Heart left ventricle (tissue), 13 donors: Measurements from ENCODE around the gene ASIC2.

Experiments
- POLR2A ChIP-seq, 2 donors: fragments of 450-650 bp; IDR thresholded peaks; one replicate each; pipeline ENCODE4 v1.6.1; 2017; ENCODE audit warnings: antibody characterized with exemption in 2 of 2, mild to moderate bottlenecking in 2 of 2, moderate library complexity in 2 of 2
- TF ChIP-seq, protein P1 (sequence below), 12 donors: fragments of 200-600 bp; sonication (generic) in 4 of 12; IDR thresholded peaks; one replicate each; pipeline versions ENCODE4 v1.5.0 to v1.8.0; 2018 to 2022; ENCODE audit warnings: antibody characterized with exemption in 12 of 12, mild to moderate bottlenecking in 5 of 12
- donor health status: ischemic (EF 13 %, LVEDD 7.1; RV severe dilation, severe dysfunction).
- donor health status: DM: no; HTN: yes; CAD: no.
- donor health status: DM: no; HTN: no; CAD: no.
- donor health status: ischemic (EF 25% LVEDD 6.9; RV normal size, moderate dysfunction).
- donor health status: ischemic (EF 25% LVEDD 5.7; RV mildly dilated, moderate dysfunction).
- donor health status: ischemic (EF 35%, LVEDD 5.7; RV mildly dilated, moderate dysfunction).
- donor health status: nonischemic (EF 11% LVEDD 7.7; RV severe dilation, severe dysfunction).
- donor health status: DM: yes; HTN: yes; CAD: no.
- donor health status: PGD.
- donor health status: ischemic (EF 29% LVEDD 5.4; RV normal size, mild dysfunction).
- donor health status: nonischemic (EF 23%, LVEDD 6.1; RV moderate dilation, normal function).

DNA sequence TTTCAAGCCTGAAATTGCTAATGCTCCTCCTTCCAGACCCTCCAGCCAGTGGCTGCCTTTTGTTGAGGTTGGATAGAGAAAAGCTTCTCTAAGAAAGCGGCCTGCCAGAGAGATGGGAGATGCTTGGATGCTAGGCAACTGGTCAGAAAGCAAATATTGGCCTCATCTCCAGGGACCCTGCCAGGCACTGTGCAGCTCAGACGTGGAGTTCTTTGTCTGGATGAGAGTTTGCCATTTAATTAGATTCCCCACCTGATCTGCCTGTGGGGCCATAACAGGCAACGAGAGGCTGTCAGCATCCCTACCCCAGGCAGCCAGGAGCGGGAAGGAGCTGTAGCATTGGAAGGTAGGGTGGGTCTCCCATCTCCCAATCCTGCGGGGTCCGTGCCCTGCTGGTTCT, 52.7 kb downstream of the ASIC2 start:
- TF ChIP-seq, protein P1, sequence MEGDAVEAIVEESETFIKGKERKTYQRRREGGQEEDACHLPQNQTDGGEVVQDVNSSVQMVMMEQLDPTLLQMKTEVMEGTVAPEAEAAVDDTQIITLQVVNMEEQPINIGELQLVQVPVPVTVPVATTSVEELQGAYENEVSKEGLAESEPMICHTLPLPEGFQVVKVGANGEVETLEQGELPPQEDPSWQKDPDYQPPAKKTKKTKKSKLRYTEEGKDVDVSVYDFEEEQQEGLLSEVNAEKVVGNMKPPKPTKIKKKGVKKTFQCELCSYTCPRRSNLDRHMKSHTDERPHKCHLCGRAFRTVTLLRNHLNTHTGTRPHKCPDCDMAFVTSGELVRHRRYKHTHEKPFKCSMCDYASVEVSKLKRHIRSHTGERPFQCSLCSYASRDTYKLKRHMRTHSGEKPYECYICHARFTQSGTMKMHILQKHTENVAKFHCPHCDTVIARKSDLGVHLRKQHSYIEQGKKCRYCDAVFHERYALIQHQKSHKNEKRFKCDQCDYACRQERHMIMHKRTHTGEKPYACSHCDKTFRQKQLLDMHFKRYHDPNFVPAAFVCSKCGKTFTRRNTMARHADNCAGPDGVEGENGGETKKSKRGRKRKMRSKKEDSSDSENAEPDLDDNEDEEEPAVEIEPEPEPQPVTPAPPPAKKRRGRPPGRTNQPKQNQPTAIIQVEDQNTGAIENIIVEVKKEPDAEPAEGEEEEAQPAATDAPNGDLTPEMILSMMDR (IDR thresholded peaks at IDR 0.05), result no peak
- no peak for TF ChIP-seq POLR2A (IDR thresholded peaks at IDR 0.05)
